HG02852 (cell line): ENCODE results near the gene SLC16A6.
A peak's percentile ranks its signal among the peaks of the same experiment; 100 is the strongest.
"Not testable (repeated sequence)": the region's sequence is repeated elsewhere in the genome, so short reads cannot be mapped to it uniquely, and the experiment has no call there.

Experiments used
- ATAC-seq: cut with Tn5 transposase; IDR thresholded peaks from one replicate; pipeline ENCODE4 v1.9.1; 2021; ENCODE audit warnings: mild to moderate bottlenecking, moderate library complexity; ENCODE audit not compliant: unreplicated experiment

Gene SLC16A6

DNA sequence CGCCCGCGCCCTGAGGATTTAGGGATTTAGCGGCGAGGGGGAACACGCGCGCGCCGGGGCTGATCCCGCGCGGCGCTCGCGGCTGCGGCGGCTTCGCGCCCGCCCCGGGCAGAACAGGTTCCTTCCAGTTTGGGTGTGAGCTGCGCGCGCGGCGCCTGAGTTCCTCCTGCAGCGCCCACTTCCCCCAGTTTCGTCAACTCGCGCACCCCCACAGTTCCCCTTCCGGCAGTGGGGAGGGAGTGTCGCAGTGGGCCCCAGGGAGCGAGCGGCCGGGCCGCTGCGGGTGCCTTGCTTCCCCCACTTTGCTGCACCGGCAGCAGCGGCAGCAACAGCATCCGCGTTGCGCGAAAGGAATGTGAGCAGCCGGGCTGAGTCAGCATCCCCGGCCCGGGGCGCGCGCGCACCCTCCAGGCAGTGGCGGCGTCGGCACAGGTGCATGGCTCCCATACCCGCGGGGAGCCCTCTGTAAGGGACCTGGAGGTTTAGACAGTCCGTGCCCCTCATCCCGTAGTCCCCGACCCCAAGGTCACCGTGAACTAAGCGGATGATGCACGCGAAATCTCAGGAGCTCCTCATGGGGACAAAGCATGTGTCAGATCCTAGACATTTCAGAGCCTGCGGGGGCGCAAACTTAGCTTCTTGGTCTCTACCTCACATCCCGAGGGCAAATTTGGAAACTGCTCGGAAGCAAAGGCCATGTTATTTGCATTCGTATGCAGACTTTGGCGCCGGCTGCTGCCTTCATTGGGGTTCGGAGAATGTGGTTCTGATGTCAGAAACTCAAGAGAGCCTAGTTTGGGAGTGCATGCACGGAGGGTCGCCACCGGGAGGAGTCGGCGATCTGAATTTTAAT lies 1.1 kb upstream of the SLC16A6 start:
- ATAC-seq, result peak; percentile 69

DNA sequence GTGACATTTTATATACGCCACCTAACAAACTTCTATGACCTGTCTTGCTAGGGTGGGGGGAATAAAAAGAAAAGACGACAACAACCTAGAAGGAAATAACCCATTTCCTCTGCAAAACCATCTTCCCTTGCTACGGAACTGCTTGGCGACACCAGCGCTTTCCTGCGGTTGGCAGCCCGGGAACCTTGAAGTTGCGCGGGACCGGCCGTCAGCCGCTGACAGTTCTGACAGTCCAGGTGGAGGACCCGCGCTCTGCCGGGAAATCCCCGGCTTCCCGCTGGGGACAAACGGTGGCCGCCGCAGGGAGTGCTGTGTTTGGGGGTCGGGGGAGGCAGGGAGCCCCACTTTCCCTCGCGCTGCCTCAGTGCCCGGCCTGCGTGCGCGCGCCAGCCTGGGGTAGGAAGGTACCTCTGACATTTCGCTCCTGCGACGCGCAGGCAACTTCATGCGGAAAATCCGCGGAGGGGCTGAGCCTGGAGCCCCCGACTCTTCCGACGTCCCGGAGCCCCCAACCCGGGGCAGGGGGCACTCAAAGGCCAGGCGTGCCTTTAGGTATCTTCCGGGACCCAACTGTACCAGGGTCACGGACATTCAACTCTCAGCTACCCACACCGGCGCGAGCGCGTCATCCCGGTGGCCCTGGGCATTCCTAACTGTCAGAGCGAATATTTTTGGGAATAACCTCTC lies 516 bp downstream of the SLC16A6 start:
- ATAC-seq, result no peak

DNA sequence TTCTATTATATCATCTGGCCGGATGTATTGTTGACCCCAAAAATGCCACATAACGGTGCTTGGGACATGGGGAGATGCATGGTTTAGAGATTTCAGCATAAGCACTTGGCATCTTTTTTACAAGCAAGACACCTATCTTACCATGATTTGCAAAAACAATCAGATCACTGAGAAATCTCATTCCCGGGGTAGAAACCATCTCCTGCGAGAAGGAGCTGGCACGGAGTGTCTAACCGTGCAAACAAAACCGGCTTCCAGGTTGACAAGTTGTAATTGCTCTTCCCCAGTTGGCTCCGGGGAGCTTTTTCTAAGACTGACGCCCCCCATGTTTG lies 1.0 kb downstream of the SLC16A6 start:
- no peak for ATAC-seq

- ATAC-seq, result no peak
These were observed 1.5 kb downstream of the SLC16A6 start for GRCh38 chr17:68289473-68289872.

- ATAC-seq, result no peak
These were observed 2.1 kb downstream of the SLC16A6 start for GRCh38 chr17:68288804-68289203.

DNA sequence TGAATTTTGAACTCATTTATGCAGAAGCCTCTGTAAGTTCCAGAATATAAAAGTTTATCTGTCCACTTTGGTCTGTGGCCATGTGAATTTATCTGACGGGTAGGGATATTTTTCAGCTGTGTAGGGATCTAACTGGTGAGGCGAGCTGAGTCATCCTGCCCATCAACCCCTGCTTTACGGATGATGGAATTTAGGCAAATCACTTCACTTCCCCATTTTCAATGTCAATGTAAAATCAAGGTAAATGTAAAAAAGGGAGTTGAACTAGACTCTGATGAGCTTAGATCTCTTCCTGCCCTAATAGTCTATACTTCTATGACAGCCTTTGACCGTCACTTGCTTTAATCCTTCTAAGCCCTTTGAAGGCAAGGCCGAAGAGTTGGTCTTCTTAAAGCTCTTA lies 2.6 kb downstream of the SLC16A6 start:
- ATAC-seq, result no peak

GRCh38 chr17:68281965-68282364 lies 9.0 kb downstream of the SLC16A6 start:
- not testable (repeated sequence) for ATAC-seq

- ATAC-seq, result no peak
These were observed 13.1 kb downstream of the SLC16A6 start for GRCh38 chr17:68277807-68278206.

DNA sequence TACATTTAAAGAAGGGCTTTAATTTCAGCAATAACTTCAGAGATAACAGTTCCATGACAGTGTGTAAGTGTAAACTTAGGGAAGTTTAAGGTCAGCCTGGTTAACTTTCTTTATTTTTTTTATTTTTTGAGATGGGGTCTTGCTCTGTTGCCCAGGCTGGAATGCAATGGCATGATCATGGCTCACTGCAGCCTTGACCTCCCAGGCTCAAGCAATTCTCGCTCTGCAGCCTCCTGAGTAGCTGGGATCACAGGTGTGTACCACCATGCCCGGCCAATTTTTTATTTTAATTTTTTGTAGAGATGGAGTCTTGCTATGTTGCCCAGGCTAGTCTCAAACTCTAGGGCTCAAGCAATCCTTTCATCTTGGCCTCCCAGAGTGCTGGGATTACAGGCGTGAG lies 14.6 kb downstream of the SLC16A6 start:
- ATAC-seq, result not testable (repeated sequence)

- no peak for ATAC-seq
These were observed 17.2 kb downstream of the SLC16A6 start for GRCh38 chr17:68273722-68274121.

GRCh38 chr17:68265833-68266232 lies 25.1 kb downstream of the SLC16A6 start:
- not testable (repeated sequence) for ATAC-seq

GRCh38 chr17:68263101-68263681 lies 27.7 kb downstream of the SLC16A6 start:
- peak; percentile 39 for ATAC-seq

- not testable (repeated sequence) for ATAC-seq
These were observed 28.5 kb downstream of the SLC16A6 start for GRCh38 chr17:68262467-68262866.

- ATAC-seq, result no peak
These were observed 30.7 kb downstream of the SLC16A6 start for GRCh38 chr17:68260051-68260762.

GRCh38 chr17:68259648-68259951 lies 31.3 kb downstream of the SLC16A6 start:
- ATAC-seq, result not testable (repeated sequence)

GRCh38 chr17:68258890-68259647 lies 31.9 kb downstream of the SLC16A6 start:
- peak; percentile 91 for ATAC-seq

- no peak for ATAC-seq
These were observed 33.0 kb downstream of the SLC16A6 start for GRCh38 chr17:68257934-68258333.

GRCh38 chr17:68256701-68257100 lies 34.2 kb downstream of the SLC16A6 start:
- not testable (repeated sequence) for ATAC-seq

- no peak for ATAC-seq
These were observed 35.0 kb downstream of the SLC16A6 start for GRCh38 chr17:68255731-68256538.

DNA sequence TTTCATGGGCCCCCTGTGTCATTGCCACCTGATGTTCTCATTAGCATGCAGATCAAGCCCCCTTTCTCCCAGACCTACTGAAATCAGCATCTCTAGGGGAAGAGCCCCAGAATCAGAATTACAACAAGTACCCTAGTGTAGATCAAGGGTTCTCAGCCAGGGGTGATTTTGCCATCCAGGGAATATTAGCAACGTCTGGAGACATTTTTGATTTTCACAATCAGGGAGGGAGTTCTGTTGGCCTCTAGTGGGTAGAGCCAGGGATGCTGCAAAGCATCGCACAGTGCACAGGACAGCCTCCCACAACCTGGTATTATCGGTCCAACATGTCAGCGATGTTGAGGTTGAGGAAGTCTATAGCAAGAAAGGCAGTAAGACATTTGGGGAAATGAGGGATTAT lies 35.8 kb downstream of the SLC16A6 start:
- ATAC-seq, result no peak
